ENCODE data around the gene TRAPPC3. TPM values are rescaled to one million over a fixed set of nuclear protein-coding genes. Genes with fewer than 3 reads are reported as not detected.

TRAPPC3 gene
- total and polyA plus RNA-seq, 9 of the 15 experiments (the other 6 are each of a cell fraction or from before 2014, with no cell fraction given): 20.6 to 141 (median 112) TPM

DNA sequence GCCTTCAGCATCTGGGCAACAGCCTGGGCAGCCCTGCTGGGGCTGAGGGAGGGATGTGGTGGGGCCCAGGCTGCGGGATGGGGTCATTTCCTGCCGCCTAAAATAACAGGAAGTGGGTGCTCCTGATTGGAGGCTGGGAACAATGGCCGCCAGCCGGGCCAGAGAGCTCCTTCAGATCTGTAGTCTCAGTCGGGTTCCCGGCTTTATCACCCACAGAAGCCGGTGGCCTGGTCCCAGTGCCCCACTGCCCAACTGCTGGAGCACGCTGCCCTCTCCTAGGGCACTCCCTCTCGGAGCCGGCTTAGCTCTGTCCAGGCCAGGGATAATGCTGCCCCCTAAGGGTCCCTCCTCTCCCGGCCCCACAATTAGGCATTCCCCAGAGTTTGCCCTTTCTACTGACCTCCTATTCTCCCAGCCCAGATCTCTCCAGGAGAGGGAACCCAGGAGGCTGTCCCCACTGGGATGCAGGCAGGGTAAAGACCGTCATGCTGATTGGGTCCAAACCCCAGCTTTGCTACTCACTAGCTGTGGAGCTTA is 11.7 kb upstream of the TRAPPC3 start (continued):
- TF ChIP-seq ZFX (CRISPR knock-in tag; IDR thresholded peaks at IDR 0.05) (peak; percentile 71), RCOR1 (IDR thresholded peaks at IDR 0.05; ENCODE audit: borderline replicate concordance in 1 of 2, low read depth in 2 of 2, low read length in 2 of 2) (peak; percentile 46 to 47; a peak in 1 of 4 replicates), SMARCA4 (IDR thresholded peaks at IDR 0.05) (0 out of 2 replicates have a peak, but pooled peaks have one; percentile 15), TBP (optimal IDR thresholded peaks at IDR 0.05; ENCODE audit: low read depth, low read length) (peak; percentile 56), EP400 (IDR thresholded peaks at IDR 0.05) (peak; percentile 69), KLF13 (tag; IDR thresholded peaks at IDR 0.05; ENCODE audit: borderline replicate concordance, low read depth) (peak; percentile 2; the same call in 1 of the 2 replicates), JUND (IDR thresholded peaks at IDR 0.05; ENCODE audit: borderline replicate concordance, low read depth, low read length) (peak; percentile 36; the same call in 1 of the 2 replicates), JUND (tag; IDR thresholded peaks at IDR 0.05; ENCODE audit: borderline replicate concordance, low read depth, low read length) (peak; percentile 33; the same call in 1 of the 3 replicates), ZNF778 (CRISPR knock-in tag; IDR thresholded peaks at IDR 0.05) (no peak), ZNF584 (CRISPR knock-in tag; IDR thresholded peaks at IDR 0.05; ENCODE audit: low read depth) (peak; percentile 37), HNRNPUL1 (IDR thresholded peaks at IDR 0.05; ENCODE audit: low read length) (no peak), CEBPB (tag; IDR thresholded peaks at IDR 0.05) (no peak), ETV5 (CRISPR knock-in tag; IDR thresholded peaks at IDR 0.05; ENCODE audit: low read depth) (peak; percentile 81), NELFE (IDR thresholded peaks at IDR 0.05; ENCODE audit: insufficient read depth, insufficient read length) (no peak), COPS2 (conservative IDR thresholded peaks at IDR 0.05) (no peak), ZNF785 (CRISPR knock-in tag; IDR thresholded peaks at IDR 0.05) (no peak), SMAD3 (CRISPR knock-in tag; conservative IDR thresholded peaks at IDR 0.05) (0 out of 2 replicates have a peak, but pooled peaks have one; percentile 54), RAD51 (IDR thresholded peaks at IDR 0.05; ENCODE audit: borderline replicate concordance, low read depth) (no peak)
- TF ChIP-seq, protein P1, sequence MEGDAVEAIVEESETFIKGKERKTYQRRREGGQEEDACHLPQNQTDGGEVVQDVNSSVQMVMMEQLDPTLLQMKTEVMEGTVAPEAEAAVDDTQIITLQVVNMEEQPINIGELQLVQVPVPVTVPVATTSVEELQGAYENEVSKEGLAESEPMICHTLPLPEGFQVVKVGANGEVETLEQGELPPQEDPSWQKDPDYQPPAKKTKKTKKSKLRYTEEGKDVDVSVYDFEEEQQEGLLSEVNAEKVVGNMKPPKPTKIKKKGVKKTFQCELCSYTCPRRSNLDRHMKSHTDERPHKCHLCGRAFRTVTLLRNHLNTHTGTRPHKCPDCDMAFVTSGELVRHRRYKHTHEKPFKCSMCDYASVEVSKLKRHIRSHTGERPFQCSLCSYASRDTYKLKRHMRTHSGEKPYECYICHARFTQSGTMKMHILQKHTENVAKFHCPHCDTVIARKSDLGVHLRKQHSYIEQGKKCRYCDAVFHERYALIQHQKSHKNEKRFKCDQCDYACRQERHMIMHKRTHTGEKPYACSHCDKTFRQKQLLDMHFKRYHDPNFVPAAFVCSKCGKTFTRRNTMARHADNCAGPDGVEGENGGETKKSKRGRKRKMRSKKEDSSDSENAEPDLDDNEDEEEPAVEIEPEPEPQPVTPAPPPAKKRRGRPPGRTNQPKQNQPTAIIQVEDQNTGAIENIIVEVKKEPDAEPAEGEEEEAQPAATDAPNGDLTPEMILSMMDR (IDR thresholded peaks at IDR 0.05 in 2 of 3, conservative IDR thresholded peaks at IDR 0.05 in 1 of 3; ENCODE audit: insufficient read depth in 2 of 3, low read depth in 1 of 3, low read length in 3 of 3): peak; percentile 60 to 76 (median 63)
- TF ChIP-seq, protein P2, sequence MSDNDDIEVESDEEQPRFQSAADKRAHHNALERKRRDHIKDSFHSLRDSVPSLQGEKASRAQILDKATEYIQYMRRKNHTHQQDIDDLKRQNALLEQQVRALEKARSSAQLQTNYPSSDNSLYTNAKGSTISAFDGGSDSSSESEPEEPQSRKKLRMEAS (CRISPR knock-in tag; IDR thresholded peaks at IDR 0.05): peak; percentile 77
- TF ChIP-seq, protein P3, sequence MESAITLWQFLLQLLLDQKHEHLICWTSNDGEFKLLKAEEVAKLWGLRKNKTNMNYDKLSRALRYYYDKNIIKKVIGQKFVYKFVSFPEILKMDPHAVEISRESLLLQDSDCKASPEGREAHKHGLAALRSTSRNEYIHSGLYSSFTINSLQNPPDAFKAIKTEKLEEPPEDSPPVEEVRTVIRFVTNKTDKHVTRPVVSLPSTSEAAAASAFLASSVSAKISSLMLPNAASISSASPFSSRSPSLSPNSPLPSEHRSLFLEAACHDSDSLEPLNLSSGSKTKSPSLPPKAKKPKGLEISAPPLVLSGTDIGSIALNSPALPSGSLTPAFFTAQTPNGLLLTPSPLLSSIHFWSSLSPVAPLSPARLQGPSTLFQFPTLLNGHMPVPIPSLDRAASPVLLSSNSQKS (CRISPR knock-in tag; IDR thresholded peaks at IDR 0.05): no peak
- TF ChIP-seq, protein P4, sequence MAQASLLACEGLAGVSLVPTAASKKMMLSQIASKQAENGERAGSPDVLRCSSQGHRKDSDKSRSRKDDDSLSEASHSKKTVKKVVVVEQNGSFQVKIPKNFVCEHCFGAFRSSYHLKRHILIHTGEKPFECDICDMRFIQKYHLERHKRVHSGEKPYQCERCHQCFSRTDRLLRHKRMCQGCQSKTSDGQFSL (CRISPR knock-in tag; IDR thresholded peaks at IDR 0.05): peak; percentile 59
- TF ChIP-seq, protein P4 (tag; IDR thresholded peaks at IDR 0.05): 0 out of 4 replicates have a peak, but pooled peaks of 1 of the 2 experiments have one; percentile 13
- TF ChIP-seq, protein P5, sequence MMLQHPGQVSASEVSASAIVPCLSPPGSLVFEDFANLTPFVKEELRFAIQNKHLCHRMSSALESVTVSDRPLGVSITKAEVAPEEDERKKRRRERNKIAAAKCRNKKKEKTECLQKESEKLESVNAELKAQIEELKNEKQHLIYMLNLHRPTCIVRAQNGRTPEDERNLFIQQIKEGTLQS (IDR thresholded peaks at IDR 0.05): no peak
- TF ChIP-seq, protein P5 (CRISPR knock-in tag; conservative IDR thresholded peaks at IDR 0.05): no peak

Data from K562 (cell line).